ENCODE data around the gene PITRM1.

The PITRM1 gene

GRCh38 chr10:3166496-3167290 is 5.9 kb downstream of the PITRM1 start:
- FAIRE-seq (no peak), DNase-seq (ENCODE audit: low spot score) (no peak)

DNA sequence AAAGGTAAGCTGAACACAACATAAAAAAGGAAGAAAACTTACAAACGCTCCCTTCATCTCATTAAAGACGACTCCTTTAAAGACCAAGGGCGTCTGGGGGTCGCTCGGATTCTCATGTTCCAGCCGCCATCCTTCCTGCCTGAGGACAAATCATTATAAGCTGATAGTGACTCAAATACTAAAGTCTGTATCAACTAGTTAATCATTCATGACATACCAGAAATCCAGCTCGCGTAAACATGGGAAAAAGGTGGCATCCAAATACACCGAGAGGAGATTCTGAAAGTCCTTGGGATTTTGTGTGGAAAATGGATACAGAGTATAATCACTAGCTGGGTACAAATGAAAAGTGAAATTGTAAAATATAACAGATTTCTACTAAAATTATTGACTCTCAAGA is 7.4 kb downstream of the PITRM1 start:
- no peak for DNase-seq (ENCODE audit: low spot score)
- no peak for FAIRE-seq

DNA sequence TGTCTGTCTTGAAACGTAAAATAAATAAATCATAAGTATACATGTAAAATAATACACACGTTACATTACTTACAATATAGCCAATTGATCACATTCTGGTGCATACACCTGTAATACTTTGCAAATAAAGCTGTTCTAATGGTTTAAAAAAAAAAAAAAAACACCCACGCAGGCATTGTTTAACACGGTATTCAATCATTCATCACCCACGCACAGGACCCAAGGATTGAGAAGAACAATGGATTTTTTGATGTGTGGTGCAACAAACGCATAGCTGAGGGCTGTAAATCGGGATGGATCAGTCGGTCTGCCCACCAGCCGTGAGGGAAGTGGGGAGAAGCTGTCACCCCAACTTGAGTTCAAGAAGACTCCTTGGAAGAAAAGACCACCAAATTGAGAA is 8.7 kb downstream of the PITRM1 start:
- no peak for DNase-seq (ENCODE audit: low spot score)
- no peak for FAIRE-seq

- DNase-seq (ENCODE audit: low spot score) = no peak
- no peak for FAIRE-seq
Observed at GRCh38 chr10:3162533-3162932, 10.0 kb downstream of the PITRM1 start.

DNA sequence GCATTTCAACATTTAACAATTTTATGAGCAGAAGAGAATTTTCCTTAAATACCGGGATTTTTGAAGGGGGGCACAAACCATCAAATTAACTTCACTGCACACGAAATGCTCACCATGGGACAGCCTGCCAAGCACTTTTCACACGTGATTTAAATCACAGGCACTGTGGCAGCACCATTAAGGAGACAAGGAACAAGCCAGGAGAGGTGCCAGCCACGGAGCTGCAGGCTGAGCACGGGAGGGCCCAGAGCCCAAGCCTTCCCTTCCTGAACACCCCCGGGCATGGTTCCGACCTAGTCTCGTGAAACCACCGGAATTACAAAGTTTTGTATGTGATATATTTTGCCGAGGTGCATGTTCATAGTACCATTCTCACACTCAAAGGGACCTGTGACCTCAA is 13.4 kb downstream of the PITRM1 start:
- no peak for FAIRE-seq
- DNase-seq (ENCODE audit: low spot score) = no peak

- FAIRE-seq (no peak), DNase-seq (ENCODE audit: low spot score) (no peak)
Observed at GRCh38 chr10:3154666-3155065, 17.9 kb downstream of the PITRM1 start.

- no peak for DNase-seq (ENCODE audit: low spot score)
- no peak for FAIRE-seq
Observed at GRCh38 chr10:3152566-3152935, 20.0 kb downstream of the PITRM1 start.

DNA sequence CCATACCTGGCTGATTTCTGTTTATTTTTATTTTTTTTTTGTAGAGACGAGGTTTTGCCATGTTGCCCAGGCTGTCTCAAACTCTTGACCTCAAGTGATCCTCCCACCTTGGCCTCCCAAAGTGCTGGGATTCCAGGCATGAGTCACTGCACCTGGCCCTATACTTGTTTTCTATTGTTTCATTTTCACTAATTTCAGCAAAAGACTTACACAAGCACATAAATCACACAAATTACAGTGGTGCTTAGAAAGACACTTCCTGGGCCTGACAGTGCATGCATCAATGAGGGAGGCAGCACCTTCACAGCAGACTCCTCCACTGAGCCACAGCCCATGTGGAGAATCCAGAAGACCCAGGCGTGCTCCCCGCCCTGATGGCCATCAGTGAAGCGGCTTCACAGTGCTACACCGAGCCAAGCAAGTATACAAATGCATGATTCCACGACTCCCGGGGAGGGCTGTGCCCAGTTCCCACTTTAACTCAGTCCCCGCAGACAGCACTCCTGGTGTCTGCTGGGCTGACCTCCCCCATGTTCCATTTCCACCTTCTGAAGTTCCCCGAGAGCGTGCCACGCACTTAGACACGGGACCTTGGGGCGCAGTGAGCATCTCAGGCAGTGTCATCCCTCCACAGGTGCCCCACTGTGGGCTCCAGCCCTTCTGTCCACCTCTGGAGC is 20.6 kb downstream of the PITRM1 start:
- FAIRE-seq = no peak
- DNase-seq (ENCODE audit: low spot score) = no peak

DNA sequence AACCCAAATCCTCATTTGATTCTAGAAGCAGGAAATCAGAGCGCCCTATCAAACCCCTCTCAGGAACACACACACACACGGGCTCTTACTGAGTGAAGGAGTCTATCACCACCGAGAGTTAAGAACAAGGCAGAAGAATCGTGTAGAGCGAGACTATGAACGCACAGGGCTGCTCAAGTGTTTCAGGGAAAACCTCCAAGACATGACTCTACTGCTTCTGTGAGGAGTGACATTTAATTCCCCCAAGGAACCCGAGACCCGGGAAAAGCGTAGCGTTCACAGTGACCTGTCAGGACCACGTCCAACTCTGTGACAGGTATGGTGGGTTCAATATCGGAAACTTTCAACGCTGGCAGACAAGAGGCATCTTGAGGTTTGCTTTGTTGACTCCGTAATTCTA is 21.6 kb downstream of the PITRM1 start:
- no peak for DNase-seq (ENCODE audit: low spot score)
- FAIRE-seq = no peak

GRCh38 chr10:3150366-3150765 is 22.2 kb downstream of the PITRM1 start:
- FAIRE-seq (no peak), DNase-seq (ENCODE audit: low spot score) (no peak)

DNA sequence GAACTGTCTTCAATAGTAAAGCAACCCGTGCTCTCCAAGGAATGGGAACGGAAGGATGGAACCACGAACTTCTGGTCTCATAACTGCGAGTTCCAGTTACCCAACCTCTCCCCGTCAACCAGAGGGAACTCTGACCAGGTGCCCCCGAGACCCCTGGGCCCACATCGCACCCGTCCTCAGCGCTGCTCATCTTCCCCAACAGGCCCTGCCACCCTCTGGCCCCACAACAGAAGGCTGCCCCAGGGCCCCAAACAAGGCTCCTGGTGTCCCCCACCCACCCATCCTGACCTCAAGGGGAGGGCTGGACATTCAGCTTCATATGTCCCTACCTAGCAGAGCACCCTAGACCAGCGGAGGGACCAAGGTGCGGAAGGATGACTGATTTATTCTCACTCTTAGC is 22.7 kb downstream of the PITRM1 start:
- FAIRE-seq (no peak), DNase-seq (ENCODE audit: low spot score) (no peak)

DNA sequence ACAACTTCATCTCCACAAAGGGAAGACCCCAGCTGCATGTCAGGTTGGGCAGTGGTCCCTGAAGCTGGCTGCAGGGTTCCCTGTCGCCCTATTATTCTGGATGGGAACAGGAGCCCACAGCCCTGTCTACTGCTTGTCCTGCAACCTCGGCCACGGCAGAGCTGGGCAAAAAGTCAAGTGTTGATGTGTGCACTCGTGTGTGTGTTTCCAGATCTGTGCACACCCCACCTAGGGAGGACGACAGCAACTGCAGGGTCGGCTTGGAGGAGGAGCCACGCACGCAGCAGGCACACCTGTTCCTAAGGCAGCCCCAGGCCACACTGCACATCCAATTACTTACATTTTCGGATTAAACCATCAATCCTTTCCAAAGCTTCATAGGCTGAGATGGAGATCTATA is 23.6 kb downstream of the PITRM1 start:
- FAIRE-seq = no peak
- DNase-seq (ENCODE audit: low spot score) = no peak

DNA sequence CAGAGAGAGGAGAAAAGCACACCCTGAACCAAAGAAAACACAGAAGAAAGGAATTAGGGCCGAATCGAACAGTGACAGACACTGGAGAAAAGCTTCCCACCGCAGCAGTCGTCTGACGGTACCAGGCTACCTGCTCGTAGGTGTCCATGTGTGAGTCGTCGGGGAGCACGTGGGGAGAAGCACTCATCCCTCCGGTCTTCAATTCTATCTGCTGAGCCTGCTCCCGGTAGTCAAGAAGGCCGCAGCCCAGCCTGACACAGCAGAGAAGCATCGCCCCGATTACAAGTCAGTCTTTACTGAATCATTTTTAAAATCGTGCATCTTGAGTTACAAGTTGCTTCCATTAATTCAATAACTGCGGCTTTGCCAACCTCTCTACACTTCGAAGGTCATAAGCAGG is 24.5 kb downstream of the PITRM1 start:
- DNase-seq (ENCODE audit: low spot score) (no peak), FAIRE-seq (no peak)

DNA sequence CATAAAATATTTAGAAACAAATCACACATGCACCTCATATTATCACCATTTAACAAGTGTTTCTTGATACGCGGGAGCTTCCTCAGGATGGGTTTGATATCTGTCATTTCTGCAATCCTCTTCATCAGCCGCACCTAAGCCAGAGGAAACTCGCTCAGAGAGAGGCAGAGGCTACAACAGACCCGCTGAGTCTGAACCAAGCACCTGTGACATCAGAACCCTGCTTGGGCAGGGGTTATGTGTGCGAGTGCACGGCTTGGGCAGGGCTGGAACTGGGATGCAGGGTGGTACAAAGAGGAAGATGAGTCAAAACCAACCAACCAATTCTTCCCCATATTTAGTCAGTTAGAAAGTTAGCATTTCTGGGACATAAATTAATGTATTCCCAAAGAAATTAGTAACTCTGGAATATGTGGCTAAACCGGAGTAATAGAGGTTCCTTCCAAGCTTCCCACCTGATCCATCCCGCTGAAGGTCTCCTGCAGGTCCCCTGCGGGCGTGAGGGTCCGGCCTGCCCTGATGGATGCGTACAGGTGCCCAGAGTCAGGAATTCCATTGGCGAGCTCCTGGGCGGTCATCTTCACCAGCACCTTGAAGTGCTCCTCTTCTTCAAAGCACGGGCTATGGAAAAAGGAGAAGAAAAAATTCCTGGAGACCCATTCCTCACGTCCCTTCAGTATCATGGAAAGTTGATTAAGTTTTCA is 25.3 kb downstream of the PITRM1 start:
- DNase-seq (ENCODE audit: low spot score) = no peak

GRCh38 chr10:3146289-3146688 is 26.3 kb downstream of the PITRM1 start:
- FAIRE-seq = no peak
- no peak for DNase-seq (ENCODE audit: low spot score)

More for the DNA sequence above, 25.3 kb downstream of the PITRM1 start:
- FAIRE-seq = no peak

DNA sequence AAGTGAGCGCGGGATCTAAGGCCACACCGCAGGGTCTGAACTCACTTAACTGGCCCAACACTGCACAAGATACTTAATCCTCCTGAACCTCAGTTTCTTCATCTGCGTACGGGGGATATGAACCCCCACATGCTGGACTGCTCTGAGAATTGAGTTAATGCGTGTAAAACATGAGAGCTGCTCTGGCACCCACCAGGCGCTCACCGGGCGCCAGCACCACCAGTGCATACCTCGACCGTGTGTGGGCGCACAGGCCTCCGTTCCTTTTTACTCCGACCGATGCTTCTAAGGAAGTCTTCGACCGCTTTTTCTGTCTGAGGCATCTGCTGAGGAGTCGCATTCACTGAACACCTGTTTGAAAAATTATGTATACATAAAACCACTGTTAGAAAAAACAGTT is 27.2 kb downstream of the PITRM1 start:
- DNase-seq (ENCODE audit: low spot score) (no peak), FAIRE-seq (no peak)

DNA sequence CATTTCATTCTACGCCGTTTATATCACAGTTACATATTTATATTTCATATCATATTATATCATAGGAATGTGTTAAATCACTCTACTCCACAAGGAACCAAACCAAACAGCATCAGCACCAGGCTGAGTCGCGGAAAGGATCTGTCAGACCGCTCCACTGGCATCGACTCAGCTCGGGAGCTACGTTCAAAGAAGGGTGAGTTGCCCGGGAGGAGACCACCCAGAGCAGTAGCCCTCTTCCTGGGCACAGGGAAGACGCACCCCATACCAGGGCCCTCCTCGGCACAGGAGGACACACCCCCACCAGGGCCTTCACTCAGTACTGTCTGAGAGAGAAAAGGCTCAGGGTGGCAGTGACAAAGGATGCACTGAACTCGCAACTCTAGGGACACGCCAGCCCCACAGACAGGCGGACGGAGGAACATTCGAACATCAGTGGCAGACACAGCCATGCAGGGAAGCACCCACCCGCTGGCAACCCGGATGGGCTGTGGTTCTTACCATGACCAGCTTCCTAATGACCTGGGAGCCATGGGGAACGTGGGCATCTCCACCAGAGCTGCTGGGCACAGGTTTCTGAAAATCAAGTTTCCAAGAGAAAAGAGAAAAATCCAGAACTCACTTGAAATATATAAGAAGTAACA is 28.7 kb downstream of the PITRM1 start:
- FAIRE-seq = no peak
- no peak for DNase-seq (ENCODE audit: low spot score)

- no peak for DNase-seq (ENCODE audit: low spot score)
- FAIRE-seq = no peak
Observed at GRCh38 chr10:3143366-3143765, 29.2 kb downstream of the PITRM1 start.

DNA sequence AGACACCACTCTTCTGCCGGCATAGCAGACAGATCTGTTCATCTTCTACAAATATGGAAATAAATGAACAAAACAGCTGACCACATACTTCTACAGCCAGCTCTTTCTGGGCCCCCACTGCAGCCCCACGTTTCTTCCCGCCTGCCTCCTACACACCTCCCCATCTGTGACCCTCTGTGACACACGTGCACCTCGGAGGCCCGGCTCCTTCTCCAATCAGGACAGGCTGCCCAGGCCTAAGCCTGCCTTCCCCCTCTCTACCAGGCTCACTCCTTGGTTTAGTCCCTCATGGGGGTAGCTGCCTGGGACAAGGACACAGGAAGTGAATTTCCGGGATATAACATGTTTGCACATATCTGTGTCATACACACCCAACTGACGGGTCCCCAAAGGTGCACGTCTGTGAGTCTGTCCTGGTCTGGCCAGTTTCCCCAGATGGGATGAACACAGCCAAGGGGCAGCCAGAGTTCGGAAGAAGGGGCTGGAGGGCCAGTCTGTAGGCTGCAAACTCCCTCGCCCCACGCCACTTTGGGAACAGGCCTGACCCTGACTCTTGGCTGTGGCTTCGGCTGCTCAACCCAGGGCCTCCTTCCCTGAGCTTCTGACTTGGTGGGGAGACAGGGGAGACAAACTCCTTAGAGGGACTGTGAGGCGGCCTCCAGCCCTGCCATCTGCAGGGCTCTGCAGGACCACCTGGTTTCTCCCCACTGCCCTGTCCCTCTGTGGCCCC is 30.3 kb downstream of the PITRM1 start:
- FAIRE-seq = no peak
- DNase-seq (ENCODE audit: low spot score) = no peak

GRCh38 chr10:3141351-3142005 is 31.1 kb downstream of the PITRM1 start:
- DNase-seq (ENCODE audit: low spot score) (no peak), FAIRE-seq (no peak)

DNA sequence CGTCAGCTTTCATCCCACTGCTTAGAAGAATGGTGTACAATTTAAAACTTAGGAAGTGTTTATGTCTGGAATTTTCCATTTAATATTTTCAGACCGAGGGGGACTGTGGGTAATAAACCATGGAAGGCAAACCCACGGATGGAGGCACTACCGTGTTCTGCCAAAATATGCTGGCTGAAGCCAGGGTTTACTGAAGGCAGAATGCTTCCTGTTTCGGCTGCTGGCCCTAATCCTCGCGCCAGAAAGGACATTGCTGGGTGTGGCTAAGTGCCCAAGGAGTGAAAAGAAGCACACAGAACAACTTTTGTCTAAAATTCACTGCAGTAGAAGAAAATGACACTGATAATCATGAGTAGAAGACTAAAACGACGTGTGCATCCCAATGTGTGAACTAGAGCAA is 32.3 kb downstream of the PITRM1 start:
- DNase-seq (ENCODE audit: low spot score) (no peak), FAIRE-seq (no peak)
